Choroid plexus epithelial cell (primary cell): ENCODE results near the gene TET1.
"Not testable (repeated sequence)": the region's sequence is repeated elsewhere in the genome, so short reads cannot be mapped to it uniquely, and the experiment has no call there.

Experiments
- DNase-seq: peaks from one replicate; pipeline ENCODE4 v3.0.0-alpha.2; 2010; ENCODE audit warnings: low read depth
- H3K4me3 ChIP-seq: 2 replicates; pipeline ENCODE4 v1.5.1; 2011; ENCODE audit warnings: low read depth, mild to moderate bottlenecking, control low read depth, low read length, moderate library complexity
- TF ChIP-seq, protein P1 (sequence below): conservative IDR thresholded peaks from 2 replicates; pipeline ENCODE4 v1.5.1; 2011; ENCODE audit warnings: low read depth, mild to moderate bottlenecking, control low read depth, inconsistent platforms, low read length, moderate library complexity

TET1 gene

DNA sequence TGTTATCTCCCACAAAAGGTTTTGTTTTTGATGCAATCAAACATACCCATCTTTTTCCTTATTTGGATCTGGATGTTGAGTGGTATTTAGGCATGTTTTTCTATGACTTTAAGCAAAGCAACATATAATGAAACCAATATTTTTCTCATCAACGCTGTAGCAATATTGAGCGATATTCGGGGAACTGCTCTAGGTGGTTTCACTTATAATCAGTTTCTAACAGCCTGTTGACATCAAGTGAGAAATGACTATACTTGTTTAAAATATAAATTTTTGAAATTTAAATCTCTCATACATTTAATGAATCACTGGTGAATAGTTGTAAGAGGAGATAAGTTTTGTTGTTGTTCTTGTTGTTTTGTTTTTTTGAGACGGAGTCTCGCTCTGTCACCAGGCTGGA, 108.1 kb downstream of the TET1 start:
- H3K4me3 ChIP-seq: no peak overlapping the region
- TF ChIP-seq, protein P1, sequence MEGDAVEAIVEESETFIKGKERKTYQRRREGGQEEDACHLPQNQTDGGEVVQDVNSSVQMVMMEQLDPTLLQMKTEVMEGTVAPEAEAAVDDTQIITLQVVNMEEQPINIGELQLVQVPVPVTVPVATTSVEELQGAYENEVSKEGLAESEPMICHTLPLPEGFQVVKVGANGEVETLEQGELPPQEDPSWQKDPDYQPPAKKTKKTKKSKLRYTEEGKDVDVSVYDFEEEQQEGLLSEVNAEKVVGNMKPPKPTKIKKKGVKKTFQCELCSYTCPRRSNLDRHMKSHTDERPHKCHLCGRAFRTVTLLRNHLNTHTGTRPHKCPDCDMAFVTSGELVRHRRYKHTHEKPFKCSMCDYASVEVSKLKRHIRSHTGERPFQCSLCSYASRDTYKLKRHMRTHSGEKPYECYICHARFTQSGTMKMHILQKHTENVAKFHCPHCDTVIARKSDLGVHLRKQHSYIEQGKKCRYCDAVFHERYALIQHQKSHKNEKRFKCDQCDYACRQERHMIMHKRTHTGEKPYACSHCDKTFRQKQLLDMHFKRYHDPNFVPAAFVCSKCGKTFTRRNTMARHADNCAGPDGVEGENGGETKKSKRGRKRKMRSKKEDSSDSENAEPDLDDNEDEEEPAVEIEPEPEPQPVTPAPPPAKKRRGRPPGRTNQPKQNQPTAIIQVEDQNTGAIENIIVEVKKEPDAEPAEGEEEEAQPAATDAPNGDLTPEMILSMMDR: no peak
- no peak for DNase-seq

DNA sequence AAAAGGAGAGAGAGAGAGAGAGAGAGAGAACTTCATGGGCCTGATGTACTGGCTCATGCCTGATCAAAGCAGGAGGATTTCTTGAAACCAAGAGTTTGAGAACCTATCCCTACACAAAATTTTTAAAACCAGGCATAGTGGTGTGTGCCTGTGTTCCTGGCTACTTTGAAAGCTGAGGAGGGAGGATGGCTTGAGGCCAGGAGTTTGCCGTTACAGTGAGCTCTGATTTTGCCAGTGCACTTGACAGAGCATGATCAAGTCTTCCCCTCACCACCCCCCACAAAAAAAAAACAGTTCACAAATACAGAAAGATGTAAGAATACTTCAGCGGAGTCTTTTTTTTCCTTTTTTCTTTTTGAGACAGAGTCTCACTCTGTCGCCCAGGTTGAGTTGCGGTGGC, 108.8 kb downstream of the TET1 start:
- TF ChIP-seq, protein P1: no peak
- no peak for DNase-seq
- H3K4me3 ChIP-seq: no peak overlapping the region

DNA sequence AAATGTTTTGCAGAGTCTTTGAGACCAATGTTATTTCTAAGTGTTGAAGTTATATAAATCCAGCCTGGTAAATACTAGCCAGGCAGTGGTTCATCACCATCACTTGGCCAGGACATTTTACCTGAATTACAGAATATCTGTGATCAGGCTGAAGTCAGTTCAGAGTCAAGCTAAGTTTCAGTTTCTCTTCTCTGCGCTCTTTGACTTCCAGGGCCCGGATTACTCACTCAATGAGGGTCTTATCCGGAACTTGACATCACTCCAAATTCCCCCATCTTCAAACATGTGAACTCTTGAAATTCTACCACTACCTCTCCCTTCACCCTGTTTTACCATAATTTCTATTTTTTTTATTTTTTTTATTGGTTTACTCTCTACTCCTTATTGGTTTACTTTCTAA, 124.3 kb downstream of the TET1 start:
- TF ChIP-seq, protein P1: no peak
- H3K4me3 ChIP-seq: no peak overlapping the region
- DNase-seq: no peak

DNA sequence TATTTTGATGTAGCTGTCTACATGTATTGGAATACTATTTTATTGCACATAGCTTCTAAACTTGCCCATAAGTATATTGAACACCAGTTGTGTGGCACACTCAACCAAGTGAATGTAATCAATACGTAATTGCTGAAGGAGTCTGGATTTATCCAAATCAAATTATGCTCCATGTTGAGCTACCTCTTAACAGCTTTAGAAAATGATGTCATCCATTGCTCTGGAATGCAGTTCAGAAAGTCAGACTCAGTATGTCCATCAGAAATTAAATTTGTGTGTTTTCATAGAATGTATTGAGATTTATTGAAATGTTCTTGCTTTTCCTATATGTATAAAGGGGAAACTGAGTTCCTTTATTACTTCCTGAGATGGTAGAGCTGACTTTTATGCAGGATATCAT, 135.9 kb downstream of the TET1 start:
- peak; percentile 4 for DNase-seq
- TF ChIP-seq, protein P1: no peak

DNA sequence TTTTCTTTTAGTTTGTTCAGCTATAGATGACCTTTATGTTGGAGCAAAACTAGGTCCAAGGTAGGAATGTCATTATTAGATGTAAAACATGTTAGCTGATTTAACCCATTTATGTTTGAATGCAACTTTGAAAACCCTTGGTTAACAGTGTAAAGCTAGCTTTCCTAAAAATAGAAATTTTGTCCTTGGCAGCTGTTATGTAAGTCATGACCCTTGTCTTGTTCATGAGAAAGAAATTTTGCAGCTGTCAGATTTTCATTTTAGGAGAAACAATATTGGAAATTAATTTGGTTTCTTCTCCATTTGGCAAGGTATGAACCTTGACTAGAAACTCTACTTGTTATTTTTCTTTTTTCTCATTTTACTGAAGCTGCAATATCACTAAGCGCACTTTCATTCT, 137.0 kb downstream of the TET1 start:
- H3K4me3 ChIP-seq: no peak overlapping the region
- peak; percentile 19 for DNase-seq
- TF ChIP-seq, protein P1: no peak

More for the DNA sequence above, 135.9 kb downstream of the TET1 start:
- H3K4me3 ChIP-seq: no peak overlapping the region

DNA sequence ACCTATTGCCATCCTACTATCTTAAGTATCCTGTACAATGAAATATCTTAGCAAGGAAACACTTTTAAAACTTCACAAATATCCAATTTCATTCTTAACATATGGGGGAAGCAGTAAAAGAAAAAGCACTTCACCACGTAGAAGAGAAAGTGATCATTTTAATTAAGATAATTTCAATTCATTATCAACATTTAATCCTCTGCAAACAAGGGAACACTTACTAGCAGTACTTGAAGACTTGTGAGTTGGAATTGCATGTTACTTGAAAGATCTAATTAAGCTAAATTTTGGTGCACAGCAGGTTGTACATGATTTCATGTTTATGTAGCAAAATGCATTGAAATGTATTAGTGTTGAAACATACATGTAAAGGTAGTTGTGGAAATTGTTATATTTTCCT, 140.1 kb downstream of the TET1 start:
- no peak overlapping the region for H3K4me3 ChIP-seq
- no peak for DNase-seq
- TF ChIP-seq, protein P1: no peak

DNA sequence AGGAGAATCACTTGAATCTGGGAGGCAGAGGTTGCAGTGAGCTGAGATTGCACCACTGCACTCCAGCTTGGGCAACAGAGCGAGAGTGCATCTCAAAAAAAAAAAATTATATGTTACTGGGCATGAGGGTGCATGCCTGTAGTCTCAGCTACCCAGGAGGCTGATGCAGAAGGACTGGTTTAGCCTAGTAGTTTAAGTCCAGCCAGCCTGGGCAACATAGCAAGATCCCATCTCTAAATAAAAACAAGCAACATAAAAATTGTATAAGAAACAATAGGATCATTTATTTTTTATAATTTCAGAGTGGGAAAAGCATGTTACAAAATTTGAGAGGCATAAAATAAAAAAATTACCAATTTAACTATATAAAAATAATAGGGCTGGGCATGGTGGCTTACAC, 145.4 kb downstream of the TET1 start:
- no peak for DNase-seq
- TF ChIP-seq, protein P1: no peak

DNA sequence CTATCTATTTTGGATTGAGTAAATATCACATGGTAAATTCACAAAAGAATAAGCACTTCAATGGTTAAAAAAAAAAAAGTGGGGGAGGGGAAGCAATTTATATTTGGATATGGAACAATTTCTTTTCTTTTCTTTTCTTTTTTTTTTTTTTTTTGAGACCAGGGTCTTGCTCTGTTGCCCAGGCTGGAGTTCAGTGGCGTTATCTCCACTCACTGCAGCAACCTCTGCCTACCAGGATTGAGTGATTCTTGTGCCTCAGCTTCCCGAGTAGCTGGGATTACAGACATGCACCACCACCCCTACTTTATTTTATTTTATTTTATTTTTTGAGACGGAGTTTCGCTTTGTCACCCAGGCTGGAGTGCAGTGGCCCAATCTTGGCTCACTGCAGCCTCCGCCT, 148.8 kb downstream of the TET1 start:
- H3K4me3 ChIP-seq, DNase-seq: not testable (repeated sequence)

More for the DNA sequence above, 145.4 kb downstream of the TET1 start:
- H3K4me3 ChIP-seq: no peak overlapping the region

DNA sequence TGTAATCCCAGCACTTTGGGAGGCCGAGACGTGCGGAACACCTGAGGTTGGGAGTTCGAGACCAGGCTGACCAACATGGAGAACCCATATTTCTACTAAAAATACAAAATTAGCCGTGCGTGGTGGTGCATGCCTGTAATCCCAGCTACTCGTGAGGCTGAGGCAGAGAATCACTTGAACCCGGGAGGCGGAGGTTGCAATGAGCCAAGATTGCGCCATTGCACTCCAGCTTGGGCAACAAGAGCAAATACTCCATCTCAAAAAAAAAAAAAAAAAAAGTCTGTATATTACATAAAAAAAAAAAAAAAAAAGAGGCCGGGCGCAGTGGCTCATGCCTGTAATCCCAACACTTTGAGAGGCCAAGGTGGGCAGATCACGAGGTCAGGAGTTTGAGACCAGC, 152.9 kb downstream of the TET1 start:
- DNase-seq, H3K4me3 ChIP-seq: not testable (repeated sequence)
